ENCODE data around the gene ASPG.

Gene ASPG

DNA sequence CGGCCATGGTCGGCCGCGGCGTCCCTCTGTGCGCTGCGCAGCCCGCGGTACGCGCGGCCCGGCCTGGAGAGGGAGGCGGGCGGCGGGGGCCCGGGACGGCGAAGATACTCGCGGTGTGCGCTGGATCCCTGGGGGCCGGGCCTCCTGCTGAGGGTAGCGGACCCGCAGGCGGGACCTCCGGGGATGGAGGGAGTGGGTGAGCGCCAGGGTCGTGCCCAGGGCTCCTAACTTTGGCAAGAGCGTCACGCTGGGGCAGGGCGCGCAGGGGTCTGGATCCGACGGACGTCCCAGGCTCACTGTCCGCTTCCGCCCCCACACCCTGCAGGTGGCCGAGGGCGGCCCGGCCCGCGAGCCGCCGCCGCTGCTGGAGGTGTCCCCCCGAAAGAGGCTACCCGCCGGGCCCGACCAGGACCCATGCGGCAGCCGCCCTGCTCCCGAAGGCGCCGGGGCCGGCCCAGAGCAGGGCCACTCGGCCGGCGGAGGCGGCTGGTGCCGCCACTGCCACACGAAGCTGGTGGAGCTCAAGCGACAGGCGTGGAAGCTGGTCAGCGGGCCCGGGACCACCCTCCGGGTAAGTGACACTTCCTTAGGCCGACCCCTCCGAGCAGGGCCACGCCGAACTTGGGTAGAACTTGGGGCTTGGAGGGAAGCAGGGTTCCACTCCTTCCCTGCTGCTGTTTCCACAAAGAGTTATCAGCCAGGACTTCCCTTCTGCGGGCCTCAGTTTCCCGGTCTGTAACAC lies 53.4 kb downstream of the ASPG start:
- no peak for DNase-seq

DNA sequence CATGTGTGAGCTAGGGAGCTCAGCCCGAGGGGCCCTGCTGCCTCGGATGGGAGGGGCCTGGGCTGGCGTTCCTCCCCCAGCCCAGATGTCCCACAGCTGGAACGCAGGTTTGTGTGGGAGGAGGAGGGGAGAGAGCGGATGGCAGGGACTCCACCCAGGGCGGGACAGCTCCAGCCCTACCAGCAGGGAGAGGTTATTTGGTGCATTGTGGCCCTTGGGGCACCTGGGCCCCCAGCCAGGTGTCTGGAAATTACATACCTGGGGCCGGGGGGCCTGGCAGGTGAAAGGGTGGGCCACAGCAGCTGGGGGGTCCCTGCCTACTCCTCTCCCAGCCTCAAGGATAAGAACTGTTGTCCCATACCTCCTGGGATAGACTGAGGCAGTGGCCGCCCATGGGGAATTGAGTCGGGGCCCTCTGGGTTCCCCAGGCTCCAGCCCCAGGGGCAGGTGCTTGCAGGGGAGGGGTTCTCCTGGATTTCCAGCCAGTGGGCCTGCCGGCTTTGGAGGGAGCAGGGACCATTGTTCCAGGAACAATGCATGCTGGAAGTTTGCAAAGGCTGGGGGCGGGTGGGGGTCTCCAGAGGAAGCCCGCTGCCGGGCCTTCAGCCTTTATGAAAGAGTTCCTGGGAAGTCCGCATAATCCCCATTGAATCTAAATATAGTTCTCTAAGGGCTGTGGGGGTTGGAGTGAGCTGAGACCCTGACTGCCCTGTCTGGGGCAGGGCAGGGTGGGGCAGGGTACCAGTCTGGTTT lies 54.1 kb downstream of the ASPG start:
- no peak for DNase-seq

DNA sequence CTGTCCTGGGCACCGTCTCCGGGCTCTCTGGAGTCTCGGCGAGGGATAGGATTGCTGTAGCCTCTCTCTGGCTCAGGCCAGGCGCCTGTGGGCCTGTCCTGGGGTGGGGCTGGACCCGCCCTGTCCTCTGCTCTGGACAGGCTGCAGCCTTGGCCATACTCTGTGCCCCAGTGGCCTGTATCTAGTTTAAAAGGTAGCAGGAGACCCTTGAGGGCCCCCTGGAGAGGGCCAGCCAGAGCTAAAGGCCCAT lies 54.6 kb downstream of the ASPG start:
- DNase-seq = no peak

- no peak for DNase-seq
Measured at GRCh38 chr14:104140463-104141331, 55.2 kb downstream of the ASPG start.

- DNase-seq = no peak
Measured at GRCh38 chr14:104141621-104142091, 56.2 kb downstream of the ASPG start.

DNA sequence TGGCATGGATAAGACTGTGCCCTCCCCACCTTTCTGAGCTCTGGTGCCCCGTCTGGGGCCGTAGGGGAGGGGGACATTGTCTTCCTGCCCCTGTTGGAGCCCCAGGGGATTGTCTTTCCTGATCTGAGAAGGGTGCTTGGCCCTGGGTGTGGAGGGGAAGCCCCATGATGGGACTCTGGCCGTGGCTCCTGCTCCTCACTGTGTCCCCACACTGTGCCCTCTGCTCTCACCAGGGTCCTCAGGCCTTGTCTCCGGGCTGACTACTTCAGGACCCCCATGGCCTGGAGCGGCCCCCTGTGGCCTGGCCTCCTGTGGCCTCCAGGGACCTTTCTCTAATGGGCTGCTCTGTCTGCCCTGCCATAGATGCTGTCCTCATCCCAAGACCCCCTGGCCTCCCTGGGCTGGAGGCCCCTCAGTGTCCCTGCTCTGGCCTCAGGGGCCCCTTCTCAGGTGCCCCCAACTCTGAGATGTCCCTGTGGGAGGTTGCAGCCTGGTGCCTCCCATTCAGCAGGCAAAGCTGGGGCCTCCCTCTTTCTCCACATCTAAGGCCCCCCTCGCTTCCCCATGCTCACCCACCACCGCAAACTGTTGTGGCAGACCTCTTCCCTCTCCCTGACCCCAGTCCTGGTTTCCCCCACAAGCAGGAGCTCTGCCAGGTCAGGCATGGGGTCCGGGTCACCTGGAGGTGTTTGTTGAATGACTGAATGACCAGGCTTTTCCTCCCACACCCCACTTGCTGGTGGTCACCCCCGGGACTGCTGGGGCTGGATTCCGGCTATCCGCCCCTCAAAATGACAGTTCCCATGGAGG lies 56.8 kb downstream of the ASPG start:
- DNase-seq = no peak

GRCh38 chr14:104142946-104143470 lies 57.5 kb downstream of the ASPG start:
- DNase-seq = no peak

DNA sequence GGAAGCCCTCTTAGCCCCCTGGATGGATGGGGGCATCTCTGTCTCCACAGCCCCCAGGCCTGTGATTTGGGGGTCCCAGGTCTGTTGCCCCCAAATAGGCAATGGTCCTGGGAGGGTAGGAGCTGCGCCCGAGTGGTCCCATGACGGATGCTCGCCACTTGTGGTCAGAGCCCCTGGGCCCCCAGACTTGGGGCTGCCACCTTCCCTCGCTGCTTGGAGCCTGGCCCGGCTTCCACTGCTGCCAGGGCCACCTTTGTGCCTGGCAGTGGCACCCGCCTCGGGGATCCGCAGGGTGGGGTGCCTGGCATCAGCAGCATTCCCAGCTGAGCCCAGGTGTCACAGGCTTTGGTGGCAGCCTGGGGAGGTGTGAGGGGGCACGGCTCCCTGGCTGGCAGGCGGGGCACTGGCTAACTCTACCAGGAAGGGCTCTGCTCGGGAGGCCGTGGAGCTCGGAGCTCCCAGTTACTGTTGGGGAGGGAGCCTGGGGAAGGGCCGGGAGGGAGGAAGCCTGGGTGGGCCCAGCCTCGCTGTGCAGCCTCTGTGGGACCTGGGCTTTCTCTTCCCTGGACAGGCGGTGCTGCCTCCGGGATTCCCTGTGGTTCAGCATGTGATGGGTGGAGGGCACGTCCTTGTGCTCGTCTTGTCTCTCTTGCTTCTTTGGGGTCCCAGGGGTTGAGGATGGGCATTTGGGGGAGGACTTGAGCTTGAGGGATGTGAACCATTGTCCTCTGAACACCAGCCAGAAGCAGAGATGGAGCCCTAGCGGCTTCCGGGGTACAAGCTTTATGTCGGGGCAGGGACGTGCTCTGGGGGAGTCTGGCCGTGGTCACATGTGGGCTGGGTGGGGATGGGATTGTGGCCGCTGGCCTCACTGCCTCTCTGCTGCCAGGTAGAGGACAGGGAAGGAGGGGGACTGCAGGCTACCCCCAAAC lies 58.3 kb downstream of the ASPG start:
- no peak for DNase-seq

- DNase-seq = no peak
Measured at GRCh38 chr14:104144453-104144790, 58.9 kb downstream of the ASPG start.

DNA sequence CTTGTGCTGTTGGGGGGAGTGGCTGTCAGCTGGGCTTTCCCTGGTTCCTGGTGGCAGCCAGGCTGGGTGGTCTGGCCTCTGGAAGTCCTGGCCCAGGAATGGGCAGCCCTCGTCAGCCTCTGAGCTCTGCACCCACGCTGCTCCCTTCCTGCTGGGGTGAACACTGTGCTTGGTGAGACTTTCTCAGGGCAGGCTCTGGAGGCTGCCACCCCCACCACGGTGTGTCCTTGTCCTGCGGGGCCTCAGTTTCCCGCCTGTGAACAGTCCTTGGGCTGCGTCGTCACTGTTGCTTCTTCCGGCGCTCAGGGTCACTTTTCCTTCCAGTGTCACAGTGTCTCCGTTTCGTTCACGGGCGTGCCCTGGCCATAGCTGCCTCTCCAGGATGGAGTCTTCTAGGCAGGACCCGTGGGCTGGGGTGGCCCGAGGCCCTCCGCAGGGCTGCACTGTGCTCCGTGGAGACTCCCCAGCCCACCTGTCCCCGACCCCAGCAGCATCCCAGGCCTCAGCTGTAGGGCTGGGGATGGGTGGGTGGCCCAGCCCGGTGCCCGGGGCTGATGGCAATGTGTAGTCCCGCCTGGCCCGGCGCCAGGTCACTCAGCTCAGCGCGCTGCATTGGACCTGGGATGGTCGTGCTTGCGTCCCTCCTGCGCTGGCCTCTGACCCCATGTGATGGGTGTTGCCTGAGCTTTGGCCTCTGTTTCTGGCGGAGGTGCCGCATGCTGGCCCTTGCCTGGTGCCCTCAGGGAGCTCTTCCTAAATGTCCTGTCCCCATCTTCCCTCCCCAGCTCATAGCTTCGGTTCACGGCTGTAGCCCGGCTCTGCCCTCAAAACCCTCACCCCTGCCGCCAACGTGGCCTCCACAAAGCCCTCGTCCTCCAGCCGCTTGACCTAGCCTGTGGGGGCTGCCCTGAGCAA lies 59.7 kb downstream of the ASPG start:
- no peak for DNase-seq

DNA sequence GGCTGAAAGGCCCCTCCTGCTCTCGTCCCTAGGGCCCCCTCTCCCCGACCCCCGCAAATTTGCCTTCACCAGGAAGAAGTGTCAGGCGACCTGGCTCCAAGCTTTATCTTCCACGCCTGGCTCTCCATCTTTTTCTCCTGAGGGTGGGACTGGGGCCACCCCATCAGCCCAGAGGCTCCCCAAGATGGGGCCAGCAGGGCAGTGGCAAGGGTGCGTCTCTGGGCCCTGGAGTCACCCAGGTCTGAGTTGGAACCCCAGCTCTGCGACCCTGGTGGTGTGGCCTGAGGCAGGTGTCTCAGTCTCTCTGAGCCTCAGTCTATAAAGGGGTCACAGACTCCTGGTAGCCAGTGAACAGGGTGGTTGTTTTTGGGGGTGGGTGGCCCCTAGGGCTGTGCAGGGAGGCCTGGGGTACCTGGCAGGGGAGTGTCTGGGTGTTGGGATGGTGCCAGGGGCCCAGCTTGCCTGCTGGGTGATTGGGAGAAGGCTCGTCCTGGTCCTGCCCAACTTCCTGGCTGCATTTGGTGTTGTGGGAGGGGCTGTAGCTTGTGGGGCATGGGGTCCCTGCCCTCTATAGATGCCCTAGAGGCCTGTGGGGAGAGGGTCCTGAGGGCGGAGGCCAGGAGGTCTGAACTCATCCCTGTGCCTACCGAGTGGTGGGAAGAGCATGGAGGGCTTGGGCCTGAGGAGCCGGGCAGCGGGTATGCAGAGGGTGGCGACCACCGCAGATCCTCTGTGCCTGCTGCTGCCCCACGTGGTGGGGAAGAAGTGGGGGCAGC lies 60.5 kb downstream of the ASPG start:
- no peak for DNase-seq

DNA sequence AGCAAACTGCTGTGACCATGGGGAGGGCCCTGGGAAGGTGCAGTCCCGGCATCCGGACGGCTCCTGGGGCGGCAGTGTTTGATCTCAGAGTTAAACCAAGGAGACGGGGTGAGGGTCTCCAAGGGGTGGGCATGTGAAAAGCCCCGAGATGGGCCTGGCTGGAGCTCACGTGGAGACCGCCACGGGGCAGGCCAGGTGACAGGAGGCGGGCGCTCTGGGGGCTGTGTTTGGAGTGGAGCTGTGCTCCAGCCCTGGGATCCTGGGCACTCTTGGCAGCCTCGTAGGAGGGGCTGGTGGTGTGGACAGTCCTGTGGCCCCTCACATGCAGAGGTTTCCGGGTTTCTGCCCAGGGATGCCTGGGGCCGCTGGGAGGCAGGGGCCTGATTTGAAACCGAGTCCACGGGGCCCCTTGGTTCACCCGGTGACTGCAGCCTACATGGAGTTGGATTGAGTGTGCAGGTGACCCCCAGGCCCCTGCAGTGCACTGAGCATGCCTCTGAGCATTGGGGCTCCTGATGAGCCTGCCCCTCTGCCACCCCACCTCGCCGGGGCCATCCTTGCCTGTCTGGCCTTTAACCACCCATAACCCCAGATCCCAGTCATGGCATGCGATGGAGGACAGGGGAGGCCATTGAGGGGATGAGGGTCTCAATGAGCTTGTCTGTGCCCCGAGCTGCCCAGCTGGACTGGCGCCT lies 61.3 kb downstream of the ASPG start:
- DNase-seq = no peak

GRCh38 chr14:104147346-104148125 lies 62.0 kb downstream of the ASPG start:
- DNase-seq = no peak

GRCh38 chr14:104148433-104149277 lies 63.2 kb downstream of the ASPG start:
- DNase-seq = no peak

- no peak for DNase-seq
Measured at GRCh38 chr14:104149278-104149595, 63.7 kb downstream of the ASPG start.

GRCh38 chr14:104149617-104150135 lies 64.2 kb downstream of the ASPG start:
- DNase-seq = no peak
